Measurements from ENCODE around the gene CHRD. TPM values are rescaled to one million over a fixed set of nuclear protein-coding genes. Genes with fewer than 3 reads are reported as not detected.

Gene CHRD
- total RNA-seq, 1 experiment from 2014 or later: 2.7 TPM

GRCh38 chr3:184333190-184333589 is 46.7 kb upstream of the CHRD start (continued):
- no peak for TF ChIP-seq ZNF416 (CRISPR knock-in tag; IDR thresholded peaks at IDR 0.05)

GRCh38 chr3:184333700-184334099 is 46.2 kb upstream of the CHRD start:
- ChIA-PET CTCF (no interaction called here), POLR2A (no interaction called here)
- Mint-ChIP-seq H3K36me3 (peaks cover 54% of the 10 kb centered on the region), H3K27me3 (ENCODE audit: low read depth) (no peaks in the 10 kb centered on the region), H3K27ac (peak overlapping the region; percentile 8), H3K4me3 (no peak overlapping the region), H3K9me3 (no peaks in the 10 kb centered on the region), H3K4me1 (peaks cover 25% of the 10 kb centered on the region)
- TF ChIP-seq JAZF1 (CRISPR knock-in tag; IDR thresholded peaks at IDR 0.05) (no peak), ZNF396 (CRISPR knock-in tag; IDR thresholded peaks at IDR 0.05; ENCODE audit: borderline replicate concordance) (no peak), TEAD1 (CRISPR knock-in tag; IDR thresholded peaks at IDR 0.05) (no peak), JUN (CRISPR knock-in tag; IDR thresholded peaks at IDR 0.05) (no peak), MYBL2 (CRISPR knock-in tag; IDR thresholded peaks at IDR 0.05) (no peak), TEAD4 (CRISPR knock-in tag; IDR thresholded peaks at IDR 0.05) (no peak), NFATC4 (CRISPR knock-in tag; IDR thresholded peaks at IDR 0.05) (no peak), STAT6 (CRISPR knock-in tag; conservative IDR thresholded peaks at IDR 0.05; ENCODE audit: low read depth) (no peak), ZNF263 (CRISPR knock-in tag; IDR thresholded peaks at IDR 0.05; ENCODE audit: low read depth) (no peak), GRHL2 (CRISPR knock-in tag; IDR thresholded peaks at IDR 0.05; ENCODE audit: insufficient replicate concordance, severe bottlenecking) (no peak), ATF6 (CRISPR knock-in tag; IDR thresholded peaks at IDR 0.05) (no peak), FOXK1 (CRISPR knock-in tag; IDR thresholded peaks at IDR 0.05) (no peak), ZNF423 (CRISPR knock-in tag; IDR thresholded peaks at IDR 0.05) (no peak)
- TF ChIP-seq, protein P1, sequence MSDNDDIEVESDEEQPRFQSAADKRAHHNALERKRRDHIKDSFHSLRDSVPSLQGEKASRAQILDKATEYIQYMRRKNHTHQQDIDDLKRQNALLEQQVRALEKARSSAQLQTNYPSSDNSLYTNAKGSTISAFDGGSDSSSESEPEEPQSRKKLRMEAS (CRISPR knock-in tag; IDR thresholded peaks at IDR 0.05): no peak
- TF ChIP-seq, protein P2, sequence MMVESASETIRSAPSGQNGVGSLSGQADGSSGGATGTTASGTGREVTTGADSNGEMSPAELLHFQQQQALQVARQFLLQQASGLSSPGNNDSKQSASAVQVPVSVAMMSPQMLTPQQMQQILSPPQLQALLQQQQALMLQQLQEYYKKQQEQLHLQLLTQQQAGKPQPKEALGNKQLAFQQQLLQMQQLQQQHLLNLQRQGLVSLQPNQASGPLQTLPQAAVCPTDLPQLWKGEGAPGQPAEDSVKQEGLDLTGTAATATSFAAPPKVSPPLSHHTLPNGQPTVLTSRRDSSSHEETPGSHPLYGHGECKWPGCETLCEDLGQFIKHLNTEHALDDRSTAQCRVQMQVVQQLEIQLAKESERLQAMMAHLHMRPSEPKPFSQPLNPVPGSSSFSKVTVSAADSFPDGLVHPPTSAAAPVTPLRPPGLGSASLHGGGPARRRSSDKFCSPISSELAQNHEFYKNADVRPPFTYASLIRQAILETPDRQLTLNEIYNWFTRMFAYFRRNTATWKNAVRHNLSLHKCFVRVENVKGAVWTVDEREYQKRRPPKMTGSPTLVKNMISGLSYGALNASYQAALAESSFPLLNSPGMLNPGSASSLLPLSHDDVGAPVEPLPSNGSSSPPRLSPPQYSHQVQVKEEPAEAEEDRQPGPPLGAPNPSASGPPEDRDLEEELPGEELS (CRISPR knock-in tag; IDR thresholded peaks at IDR 0.05): no peak
- ATAC-seq (no peak), DNase-seq (ENCODE audit: low spot score) (no peak)

DNA sequence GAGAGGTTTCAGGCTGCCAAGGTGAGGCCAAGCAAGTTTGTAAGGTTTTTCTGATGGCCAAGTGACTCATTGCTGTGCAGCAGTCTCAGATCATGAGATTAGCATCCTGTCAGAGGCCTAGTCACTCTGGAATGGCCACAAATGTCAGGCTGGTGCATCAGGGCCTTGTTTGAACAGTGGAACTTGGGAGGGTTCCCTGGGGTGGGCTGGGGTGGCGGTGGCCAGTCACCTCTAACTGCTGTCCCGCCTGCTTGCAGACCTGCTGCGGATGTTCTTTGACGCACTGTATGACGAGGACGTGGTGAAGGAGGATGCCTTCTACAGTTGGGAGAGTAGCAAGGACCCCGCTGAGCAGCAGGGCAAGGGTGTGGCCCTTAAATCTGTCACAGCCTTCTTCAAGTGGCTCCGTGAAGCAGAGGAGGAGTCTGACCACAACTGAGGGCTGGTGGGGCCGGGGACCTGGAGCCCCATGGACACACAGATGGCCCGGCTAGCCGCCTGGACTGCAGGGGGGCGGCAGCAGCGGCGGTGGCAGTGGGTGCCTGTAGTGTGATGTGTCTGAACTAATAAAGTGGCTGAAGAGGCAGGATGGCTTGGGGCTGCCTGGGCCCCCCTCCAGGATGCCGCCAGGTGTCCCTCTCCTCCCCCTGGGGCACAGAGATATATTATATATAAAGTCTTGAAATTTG is 45.2 kb upstream of the CHRD start:
- DNase-seq (ENCODE audit: low spot score) (no peak), ATAC-seq (no peak)
- POLR2A ChIA-PET: interaction anchor here (0.5 to 0.7 kb wide), 2 partner anchors 13 to 24 kb away, joined by 3 to 6 read pairs; no protein-coding TSS in a partner anchor
- CTCF ChIA-PET: no interaction called here
- Mint-ChIP-seq H3K4me1 (peaks cover 30% of the 10 kb centered on the region), H3K36me3 (peaks cover 45% of the 10 kb centered on the region), H3K27ac (peak overlapping the region; percentile 82), H3K27me3 (ENCODE audit: low read depth) (no peaks in the 10 kb centered on the region), H3K4me3 (no peak overlapping the region), H3K9me3 (no peaks in the 10 kb centered on the region)
- no peak for TF ChIP-seq ZNF232 (CRISPR knock-in tag; IDR thresholded peaks at IDR 0.05)
- TF ChIP-seq, protein P3, sequence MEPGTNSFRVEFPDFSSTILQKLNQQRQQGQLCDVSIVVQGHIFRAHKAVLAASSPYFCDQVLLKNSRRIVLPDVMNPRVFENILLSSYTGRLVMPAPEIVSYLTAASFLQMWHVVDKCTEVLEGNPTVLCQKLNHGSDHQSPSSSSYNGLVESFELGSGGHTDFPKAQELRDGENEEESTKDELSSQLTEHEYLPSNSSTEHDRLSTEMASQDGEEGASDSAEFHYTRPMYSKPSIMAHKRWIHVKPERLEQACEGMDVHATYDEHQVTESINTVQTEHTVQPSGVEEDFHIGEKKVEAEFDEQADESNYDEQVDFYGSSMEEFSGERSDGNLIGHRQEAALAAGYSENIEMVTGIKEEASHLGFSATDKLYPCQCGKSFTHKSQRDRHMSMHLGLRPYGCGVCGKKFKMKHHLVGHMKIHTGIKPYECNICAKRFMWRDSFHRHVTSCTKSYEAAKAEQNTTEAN (CRISPR knock-in tag; IDR thresholded peaks at IDR 0.05): no peak
- TF ChIP-seq, protein P1 (CRISPR knock-in tag; IDR thresholded peaks at IDR 0.05): no peak
- TF ChIP-seq, protein P4, sequence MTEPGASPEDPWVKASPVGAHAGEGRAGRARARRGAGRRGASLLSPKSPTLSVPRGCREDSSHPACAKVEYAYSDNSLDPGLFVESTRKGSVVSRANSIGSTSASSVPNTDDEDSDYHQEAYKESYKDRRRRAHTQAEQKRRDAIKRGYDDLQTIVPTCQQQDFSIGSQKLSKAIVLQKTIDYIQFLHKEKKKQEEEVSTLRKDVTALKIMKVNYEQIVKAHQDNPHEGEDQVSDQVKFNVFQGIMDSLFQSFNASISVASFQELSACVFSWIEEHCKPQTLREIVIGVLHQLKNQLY (CRISPR knock-in tag; IDR thresholded peaks at IDR 0.05): no peak
- TF ChIP-seq ZNF263 (CRISPR knock-in tag; IDR thresholded peaks at IDR 0.05; ENCODE audit: low read depth): no peak
- TF ChIP-seq SOX15 (CRISPR knock-in tag; IDR thresholded peaks at IDR 0.05): no peak
- no peak for TF ChIP-seq NR3C1 (CRISPR knock-in tag; conservative IDR thresholded peaks at IDR 0.05; ENCODE audit: low read depth)
